HG03521 (cell line): Measurements from ENCODE around the gene STK17A.
"Not testable (repeated sequence)": the region's sequence is repeated elsewhere in the genome, so short reads cannot be mapped to it uniquely, and the experiment has no call there.

Experiments
- ATAC-seq: cut with Tn5 transposase; IDR thresholded peaks from one replicate; pipeline ENCODE4 v1.9.1; 2021; ENCODE audit warnings: mild to moderate bottlenecking, moderate library complexity; ENCODE audit not compliant: unreplicated experiment

STK17A gene

DNA sequence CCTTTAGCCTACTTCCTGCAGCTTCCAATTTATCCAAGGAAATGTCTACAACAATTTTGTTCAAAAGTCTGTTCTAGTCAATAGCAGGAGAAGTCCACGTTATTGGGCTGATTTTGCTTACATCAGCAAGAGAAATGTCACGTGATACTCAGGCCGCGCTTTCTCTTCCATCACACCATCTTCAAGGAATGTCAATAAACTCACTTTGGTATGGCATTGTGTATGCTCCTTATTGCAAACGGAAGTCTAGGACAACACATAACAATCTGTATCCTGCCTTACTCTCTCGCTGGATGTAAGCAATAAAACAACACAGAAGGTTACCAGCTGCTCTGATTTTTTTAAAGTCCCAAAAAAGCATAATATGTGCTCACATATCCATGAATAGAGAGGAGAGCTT, 17.1 kb upstream of the STK17A start:
- ATAC-seq = no peak

DNA sequence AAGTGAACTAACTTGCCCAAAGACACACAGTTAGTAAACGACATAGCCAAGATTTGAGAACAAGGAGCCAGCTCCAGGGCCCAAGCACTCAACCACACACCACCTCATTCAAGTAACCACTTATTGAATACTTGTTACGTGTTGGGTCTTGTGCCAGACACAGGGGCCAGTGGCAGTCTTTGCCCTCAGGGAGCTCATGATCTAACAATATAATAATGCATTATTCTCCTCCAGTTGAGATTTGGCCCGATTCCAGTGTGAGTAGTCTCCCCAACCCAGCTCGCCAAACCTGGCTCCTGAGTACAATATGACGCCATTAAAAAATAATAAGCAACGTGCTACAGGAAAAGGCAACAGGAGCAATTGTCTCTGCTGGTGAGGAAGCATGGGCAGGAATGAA, 14.4 kb upstream of the STK17A start:
- ATAC-seq = no peak

DNA sequence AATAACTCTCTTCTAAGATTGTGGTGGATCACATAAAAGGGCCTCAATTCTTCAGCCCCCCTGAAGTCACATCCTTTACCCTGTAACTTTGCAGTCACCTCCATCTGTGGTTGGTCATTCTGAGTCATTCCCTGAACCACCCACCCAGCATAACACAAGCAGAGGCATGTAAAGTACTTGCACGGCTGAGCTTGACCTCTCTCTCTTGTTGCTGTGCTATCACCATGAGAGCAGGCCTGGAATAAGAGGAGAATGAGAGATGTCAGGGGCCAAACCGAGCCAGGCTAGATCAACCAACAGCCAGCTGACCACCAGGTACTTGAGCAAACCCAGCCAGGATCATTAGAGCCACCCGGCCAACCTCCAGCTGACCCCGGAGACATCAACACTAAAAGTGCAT, 13.5 kb upstream of the STK17A start:
- ATAC-seq = peak; percentile 60

DNA sequence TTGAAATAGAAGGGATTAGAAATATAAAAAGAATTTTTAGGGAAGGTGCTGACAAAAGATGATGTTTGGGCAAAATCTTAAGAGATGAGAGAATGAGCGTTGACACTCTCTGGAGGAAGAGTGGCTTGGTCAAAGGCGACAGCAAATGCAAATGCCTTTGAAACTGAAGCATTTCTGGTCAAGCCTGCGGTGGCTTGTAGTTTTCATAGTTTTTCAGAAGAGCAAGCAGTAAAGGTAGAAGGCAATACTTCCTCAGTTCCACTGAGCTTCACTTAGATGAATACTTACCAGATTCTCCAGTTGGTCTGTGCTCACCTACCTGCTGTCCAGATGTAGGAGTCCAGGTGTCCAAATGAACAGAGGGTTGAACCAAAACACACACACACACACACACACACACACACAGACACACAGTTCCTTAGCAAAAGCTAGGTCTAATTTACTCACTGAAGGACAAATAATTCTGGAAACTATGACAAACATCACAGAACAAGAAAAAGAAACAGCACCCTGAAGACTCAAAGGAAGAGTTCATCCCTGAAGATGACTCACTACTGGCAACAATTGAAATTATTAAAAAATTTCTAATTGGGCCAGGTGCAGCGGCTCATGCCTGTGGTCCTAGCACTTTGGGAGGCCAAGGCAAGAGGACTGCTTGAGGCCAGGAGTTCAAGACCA, 12.1 kb upstream of the STK17A start:
- peak; percentile 76 for ATAC-seq

DNA sequence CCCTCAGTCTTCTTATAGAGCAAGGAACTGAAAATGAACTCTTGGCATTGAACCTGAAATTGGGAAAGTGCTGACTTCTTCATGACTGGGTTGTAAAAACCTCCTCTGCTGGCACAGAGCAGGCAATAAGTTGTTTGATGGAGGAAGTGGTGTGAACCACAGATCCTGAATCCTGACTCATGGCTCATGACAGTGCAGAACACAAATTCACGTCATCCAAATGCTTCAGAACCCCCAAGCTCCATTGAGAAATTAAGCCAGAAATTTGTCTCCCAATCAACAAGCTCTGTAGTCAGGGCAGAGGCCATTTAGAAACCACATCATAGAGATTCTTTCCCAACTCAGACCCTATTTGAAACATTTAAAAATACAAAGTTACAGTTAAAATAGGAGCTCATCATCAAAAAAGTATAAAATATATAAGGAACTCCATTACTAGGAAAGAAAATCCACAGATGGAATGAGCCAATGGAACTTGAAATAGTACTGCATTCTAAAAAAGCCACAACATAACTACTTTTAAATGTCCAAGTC, 10.3 kb upstream of the STK17A start:
- no peak for ATAC-seq

DNA sequence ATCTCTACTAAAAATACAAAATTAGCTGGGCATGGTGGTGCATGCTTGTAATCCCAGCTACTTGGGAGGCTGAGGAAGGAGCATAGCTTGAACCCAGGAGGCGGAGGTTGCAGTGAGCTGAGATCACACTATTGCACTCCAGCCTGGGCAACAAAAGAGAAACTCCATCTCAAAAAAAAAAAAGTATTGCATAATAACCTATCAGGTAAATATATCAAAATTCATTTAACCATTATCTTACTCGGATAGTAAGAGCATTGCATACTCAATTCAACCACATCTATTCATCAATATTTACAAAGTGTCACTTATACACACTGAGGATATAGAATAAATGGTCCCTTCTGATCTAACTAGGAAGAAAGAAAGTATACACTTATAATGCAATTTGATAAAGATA, 9.1 kb upstream of the STK17A start:
- not testable (repeated sequence) for ATAC-seq

DNA sequence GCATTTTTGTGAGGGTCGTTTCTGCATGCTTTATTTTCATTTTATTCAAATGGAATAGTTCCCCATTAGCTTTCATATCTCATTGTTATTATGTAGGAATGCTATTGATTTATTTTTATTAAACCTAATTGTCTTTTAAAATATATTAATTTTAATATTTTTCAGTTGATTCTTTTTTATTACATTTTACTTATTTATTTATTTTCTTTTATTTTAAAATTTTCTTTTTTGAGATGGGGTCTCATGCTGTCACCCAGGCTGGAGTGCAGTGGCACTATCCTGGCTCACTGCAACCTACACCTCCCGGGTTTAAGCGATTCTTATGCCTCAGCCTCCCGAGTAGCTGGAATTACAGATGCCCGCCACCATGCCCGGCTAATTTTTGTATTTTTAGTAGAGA, 7.4 kb upstream of the STK17A start:
- ATAC-seq = no peak

DNA sequence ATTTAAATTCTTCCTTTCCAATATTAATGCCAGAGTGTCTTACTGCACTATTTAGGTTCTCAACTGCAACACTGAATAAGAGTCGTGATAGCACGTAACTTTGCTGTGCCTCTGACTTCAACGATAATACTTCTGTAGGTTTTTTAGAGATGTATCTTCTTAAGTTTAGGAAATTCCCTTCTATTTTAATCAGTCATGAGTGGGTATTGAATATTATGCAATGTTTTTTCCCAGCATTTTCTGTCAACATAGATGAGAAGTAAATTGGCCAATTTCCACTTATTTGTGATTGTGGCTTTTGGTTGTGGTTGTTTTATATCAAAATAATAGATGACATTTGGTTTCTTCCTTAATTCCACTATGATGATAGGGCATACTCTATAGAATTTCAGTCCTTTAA, 6.7 kb upstream of the STK17A start:
- no peak for ATAC-seq

DNA sequence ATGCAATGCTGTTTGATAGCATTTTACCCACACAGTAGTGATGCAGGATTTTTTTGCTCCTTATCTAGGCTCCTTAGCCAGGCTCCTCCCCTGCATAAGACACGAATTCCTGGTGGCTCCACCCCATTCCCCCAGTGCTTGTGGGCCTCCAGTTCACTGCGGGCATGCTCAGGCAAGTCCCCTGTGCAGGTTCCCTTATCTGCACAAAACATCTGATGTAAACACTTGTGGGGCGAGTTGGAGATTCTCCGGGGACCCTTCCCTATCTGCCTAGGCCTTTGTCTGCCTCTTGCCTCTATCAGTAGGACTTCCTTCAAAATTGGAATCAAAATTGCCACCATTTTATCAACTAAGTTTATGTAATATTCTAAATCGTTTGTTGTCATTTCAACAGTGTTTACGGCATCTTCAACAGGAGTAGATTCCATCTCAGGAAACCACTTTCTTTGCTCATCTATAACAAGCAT, 5.4 kb upstream of the STK17A start:
- no peak for ATAC-seq

DNA sequence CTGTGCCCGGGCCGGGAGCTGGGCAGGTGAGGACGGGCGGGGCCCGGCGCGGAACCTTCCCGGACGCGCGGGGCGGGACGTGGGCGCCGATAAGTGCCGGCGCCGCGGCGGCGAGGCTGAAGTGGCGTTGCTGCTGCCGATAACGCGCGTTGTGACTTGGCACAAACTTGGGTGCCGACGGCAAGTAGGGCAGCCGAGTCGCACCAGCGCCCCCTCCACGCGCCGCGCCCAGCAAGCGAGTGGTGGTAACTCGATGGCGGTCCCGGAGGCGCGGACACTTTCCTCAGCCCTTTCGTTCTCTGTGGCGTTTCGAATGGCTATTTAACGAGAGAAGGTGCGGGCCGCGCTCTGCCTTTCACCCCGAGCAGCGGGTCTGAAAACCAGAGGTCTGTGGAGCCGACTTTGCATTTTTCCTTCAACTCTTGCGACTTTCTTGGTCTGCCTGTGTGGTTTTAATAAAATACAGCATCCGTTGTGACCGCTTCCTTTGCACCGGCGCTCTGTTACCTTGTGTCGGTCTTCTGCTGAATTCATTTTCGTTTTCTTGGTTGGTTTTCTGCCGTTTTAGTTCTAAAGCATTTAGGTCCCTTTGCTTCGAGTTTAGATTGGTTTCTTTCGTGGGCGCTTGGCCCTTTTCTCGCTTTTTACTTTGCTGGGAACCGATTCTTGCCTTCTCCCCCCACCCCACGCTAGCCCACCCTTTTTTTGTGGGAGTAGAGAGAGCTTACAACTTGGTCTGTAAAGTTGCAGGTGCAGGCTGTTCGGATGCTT, 701 bp downstream of the STK17A start:
- peak; percentile 15 for ATAC-seq

DNA sequence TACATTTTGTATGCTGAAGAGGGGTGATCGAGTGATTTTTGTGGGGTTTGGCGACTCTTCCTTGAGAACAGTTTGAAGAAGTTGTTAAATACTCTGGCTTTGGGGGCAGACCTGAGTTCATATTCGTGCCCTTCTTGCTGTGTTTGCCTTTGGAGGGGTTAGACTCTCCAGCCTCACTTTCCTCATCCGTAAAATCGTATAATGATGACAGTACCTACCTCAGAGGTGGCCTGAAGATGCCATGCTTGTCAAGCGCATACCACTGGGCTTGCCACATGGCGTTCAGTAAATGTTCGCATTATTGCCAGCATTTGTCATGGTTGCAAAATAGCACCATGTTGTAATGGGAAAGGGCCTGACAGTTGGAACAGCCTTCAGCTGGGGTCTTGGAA, 1.3 kb downstream of the STK17A start:
- no peak for ATAC-seq

DNA sequence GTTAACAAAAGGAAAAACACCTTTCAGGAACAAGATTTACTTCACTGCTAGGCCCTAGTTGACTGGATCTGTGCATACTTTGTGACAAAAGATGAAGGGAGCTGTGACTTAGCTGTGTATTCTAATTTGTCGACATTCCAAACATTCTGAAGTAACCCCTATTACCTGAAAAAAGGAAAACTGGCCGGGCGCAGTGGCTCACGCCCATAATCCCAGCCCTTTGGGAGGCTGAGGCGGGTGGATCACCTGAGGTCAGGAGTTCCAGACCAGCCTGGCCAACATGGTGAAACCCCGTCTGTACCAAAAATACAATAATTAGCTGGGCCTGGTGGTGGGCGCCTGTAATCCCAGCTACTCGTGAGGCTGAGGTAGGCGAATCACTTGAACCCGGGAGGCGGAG, 1.8 kb downstream of the STK17A start:
- ATAC-seq = not testable (repeated sequence)

DNA sequence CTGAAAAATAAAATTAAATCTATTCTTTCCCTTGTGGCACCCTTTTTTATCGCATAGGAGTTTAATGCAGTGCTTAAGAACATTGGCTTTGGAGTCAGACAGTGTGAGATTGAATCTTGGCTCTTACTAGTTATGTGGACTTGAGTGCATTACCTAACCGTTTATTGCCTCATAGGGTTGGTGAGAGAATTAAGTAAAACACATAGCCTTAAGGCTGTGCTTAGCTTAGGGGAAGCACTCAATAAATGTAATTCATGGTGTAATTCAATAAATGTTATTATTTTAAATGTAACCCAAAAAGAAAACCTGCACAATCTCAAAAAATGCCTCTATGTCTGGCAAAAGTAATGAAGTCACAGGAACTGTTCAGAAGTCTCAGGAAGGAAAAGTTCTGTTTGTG, 2.7 kb downstream of the STK17A start:
- no peak for ATAC-seq

DNA sequence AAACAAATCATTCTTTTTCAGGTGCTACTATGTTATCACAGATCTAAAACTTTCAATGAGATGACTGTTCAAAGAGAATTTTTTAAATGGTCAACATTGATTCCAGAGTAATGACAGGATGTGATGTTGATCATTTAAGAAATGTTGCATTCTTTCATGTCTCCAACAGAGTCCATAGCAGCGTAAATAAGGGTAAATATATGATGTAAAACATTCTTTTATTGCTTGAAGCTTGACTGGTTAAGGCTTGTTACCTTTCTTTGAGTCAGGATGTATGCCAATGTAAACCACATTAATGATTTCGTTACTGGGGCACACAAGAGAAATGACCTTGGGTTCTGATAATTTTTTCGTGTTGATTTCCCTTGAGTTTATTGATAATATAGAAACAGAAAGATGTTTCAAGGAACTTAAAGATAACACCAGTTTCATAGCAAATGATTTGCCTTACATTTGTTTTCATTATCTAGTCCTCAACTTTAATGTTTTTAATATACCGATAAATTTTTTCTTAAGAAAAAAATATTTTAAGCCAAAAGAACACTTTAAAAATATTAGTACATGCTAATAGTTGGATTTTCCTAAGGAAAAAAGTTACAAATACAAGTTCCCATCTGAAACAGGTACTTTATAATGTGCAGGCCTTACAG, 3.5 kb downstream of the STK17A start:
- no peak for ATAC-seq

DNA sequence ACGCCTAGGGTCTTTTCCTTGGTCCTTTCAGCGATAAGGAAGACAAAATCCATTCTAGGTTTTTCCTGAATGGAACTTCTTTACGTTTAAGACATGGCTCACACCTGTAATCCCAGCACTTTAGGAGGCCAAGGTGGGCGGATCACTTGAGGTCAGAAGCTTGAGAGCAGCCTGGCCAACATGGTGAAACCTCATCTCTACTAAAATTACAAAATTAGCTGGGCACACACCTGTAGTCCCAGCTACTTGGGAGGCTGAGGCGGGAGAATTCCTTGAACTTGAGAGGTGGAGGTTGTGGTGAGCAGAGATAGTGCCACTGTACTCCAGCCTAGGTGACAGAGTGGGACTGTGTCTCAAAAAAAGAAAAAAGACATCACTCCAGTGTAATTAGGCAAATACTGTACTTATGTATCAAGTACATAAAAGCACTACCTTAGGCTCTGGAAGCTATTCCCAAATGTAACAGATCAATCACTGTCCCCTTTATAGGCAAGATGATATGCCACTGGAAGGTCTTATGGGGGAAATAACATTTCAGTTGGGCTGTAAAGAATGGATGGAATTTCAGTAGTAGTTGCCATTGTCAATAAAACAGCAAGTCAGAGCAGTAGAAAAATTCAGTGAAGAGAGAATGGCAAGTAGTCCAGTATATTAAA, 5.7 kb downstream of the STK17A start:
- no peak for ATAC-seq

DNA sequence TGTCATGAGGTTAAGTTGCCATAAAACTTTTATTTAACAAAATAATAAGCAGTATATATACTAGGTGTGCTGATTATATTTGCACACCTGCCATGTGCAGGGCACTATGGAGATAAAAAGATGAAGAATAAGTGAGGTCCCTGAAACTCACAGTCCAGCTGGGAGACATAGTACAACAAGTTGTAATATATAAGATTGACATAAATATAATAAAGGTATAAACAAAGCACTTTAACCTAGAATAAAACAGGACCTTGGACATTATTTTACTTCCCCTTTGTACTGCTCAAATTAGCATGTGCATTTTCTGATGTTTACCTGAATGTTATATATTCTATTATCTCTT, 6.2 kb downstream of the STK17A start:
- no peak for ATAC-seq

DNA sequence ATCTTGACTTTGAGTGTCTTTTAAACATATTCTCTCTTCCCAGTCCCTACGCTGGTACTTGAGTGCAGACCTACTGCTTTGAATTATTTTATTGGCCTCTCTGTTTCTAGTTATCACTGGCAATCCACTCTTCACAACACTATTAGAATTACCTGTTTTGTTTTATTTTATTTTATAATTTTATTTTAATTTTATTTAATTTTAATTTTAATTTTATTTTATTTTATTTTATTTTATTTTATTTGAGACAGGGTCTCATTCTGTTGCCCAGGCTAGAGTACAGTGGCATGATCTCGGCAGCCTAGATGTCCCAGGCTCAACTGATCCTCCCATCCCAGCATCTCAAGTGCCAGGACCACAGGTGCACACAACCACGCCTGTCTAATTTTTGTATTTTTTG, 6.8 kb downstream of the STK17A start:
- no peak for ATAC-seq

DNA sequence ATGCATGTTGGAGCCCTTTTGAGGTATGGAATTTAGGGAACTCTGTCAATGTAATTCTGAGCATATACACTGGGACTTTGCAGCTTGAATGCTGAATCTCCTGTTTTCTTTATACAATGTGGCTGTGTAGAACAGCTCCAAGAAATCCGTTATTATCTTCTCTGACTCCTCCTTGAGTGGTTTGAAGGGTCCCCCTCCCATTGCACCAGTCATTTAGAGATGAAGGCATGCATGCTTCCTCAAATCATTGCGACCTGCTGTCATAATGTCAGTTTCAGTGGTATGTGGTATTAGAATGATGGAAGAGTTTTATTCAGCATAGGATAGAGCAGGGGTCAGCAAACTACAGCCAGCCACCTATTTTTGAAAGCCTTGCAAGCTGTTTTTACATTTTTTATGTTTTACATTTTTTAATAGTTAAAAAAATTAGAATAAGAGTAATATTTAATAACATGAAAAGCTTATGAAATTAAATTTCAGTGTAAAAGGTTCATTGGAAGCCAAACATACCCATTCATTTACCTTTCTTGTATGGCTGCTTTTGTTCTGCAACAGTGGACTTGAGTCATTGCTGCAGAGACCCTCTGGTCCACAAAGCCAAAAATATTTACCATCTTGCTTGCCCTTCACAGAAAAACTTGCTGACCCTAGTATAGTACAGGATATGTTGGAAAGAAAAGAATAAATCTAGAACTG, 8.1 kb downstream of the STK17A start:
- peak; percentile 63 for ATAC-seq

DNA sequence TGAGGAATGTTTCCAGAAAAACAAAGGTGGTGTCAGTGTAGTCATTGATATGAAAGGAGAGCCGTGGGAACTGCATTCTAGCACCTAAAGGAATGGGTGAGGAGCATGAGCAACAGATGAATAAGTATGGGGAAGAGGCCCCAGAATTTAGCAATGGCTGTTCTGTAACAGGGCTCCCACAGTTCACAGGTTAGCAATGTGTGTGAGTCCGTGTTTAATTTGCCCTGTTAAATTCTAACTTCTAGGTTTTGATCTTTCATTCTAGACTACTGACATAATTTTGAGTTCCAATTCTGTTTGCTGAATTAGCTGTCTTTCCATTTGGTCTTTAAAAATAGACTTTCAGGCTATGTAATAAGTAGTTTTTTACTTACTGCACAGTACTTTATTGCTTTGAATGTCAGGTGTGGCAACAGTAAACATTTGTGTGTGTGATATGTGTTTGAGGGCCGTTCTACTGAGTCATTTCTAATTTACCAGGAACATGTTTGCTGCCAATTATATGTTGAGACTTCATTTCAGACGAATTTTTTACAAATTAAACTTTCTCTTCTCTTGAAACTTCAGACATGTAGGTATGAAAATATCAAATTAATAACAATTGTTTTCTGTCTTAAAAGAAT, 8.8 kb downstream of the STK17A start:
- ATAC-seq = no peak

DNA sequence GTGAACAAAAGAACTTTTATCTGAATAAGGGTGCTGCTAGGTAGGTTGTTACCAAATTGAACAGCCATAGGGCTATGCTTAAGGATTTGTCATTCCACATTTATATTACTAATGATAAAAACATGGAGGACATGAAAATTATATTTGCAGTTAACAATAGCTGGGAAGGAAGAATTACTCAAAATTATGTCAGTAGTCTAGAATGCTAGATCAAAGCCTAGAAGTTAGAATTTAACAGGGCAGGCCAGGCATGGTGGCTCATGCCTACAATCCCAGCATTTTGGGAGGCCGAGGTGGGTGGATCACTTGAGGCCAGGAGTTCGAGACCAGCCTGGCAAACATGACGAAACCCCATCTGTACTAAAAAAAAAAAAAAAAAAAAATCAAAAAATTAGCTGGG, 9.4 kb downstream of the STK17A start:
- ATAC-seq = no peak
